K562 (cell line): ENCODE measurements around the gene TEX264. TPM values are rescaled to one million over a fixed set of nuclear protein-coding genes. Genes with fewer than 3 reads are reported as not detected.

ENCODE experiments used
- ARID1B ChIP-seq: fragments of 450-650 bp; IDR thresholded peaks from 2 replicates; pipeline ENCODE4 v1.6.1; 2016; ENCODE audit warnings: antibody characterized with exemption, mild to moderate bottlenecking, inconsistent platforms
- ARID4B ChIP-seq: sonication (generic); formaldehyde crosslinking; IDR thresholded peaks from 2 replicates; pipeline ENCODE4 v1.8.0; 2022; ENCODE audit warnings: mild to moderate bottlenecking, missing genetic modification reagents
- DMBX1 ChIP-seq: fragments of 250-450 bp; sonication (Bioruptor Pico); IDR thresholded peaks from 2 replicates; pipeline ENCODE4 v1.8.0; 2022; ENCODE audit warnings: inconsistent platforms, mild to moderate bottlenecking, moderate library complexity, borderline replicate concordance
- POLR2AphosphoS5 ChIP-seq: IDR thresholded peaks from 2 replicates; pipeline ENCODE4 v1.6.1; 2011; ENCODE audit warnings: mild to moderate bottlenecking, low read depth, low read length, moderate library complexity; ENCODE audit not compliant: control insufficient read depth, insufficient read depth
- RBM34 ChIP-seq: fragments of 200-400 bp; formaldehyde crosslinking; IDR thresholded peaks from 2 replicates; pipeline ENCODE4 v1.6.1; 2018; ENCODE audit warnings: low read length, borderline replicate concordance; ENCODE audit not compliant: insufficient read depth
- SNIP1 ChIP-seq: fragments of 450-650 bp; IDR thresholded peaks from 2 replicates; pipeline ENCODE4 v1.7.1; 2017; ENCODE audit warnings: low read depth, mild to moderate bottlenecking
- TFAM ChIP-seq: fragments of 250-450 bp; sonication (Bioruptor Pico); conservative IDR thresholded peaks from 2 replicates; pipeline ENCODE4 v1.5.0; 2021; ENCODE audit warnings: mild to moderate bottlenecking, moderate library complexity
- ZBTB11 ChIP-seq, 3 experiments: fragments of 200-800 bp in 1 of 3; fragments of 250-450 bp in 1 of 3; fragments of 450-650 bp in 1 of 3; sonication (Bioruptor Pico) in 1 of 3; sonication (Bioruptor generic) in 1 of 3; formaldehyde crosslinking in 1 of 3; IDR thresholded peaks; 2 replicates each; pipeline versions ENCODE4 v1.6.1 to v1.8.0; 2016 to 2022; ENCODE audit warnings: mild to moderate bottlenecking in 2 of 3, missing genetic modification characterization in 2 of 3, missing compliant biosample characterization in 1 of 3, moderate library complexity in 1 of 3
- polyA plus RNA-seq, 8 experiments: library from polyadenylated mRNA; depleted of rRNA in 4 of 8; stranded (reverse) in 5 of 8; unstranded in 3 of 8; fragments of >200 nt; fragmentation: Nextera tagmentation in 2 of 8; fragmentation: Illumina TruSeq in 1 of 8; extraction: Ambion mirVana in 2 of 8; extraction: Trizol in 1 of 8; gene quantifications; 2 replicates each; pipeline versions ENCODE4 v1.2.1 to v1.2.3, GENCODE V29; 2011 to 2014; ENCODE audit warnings: inconsistent platforms in 1 of 8, missing spikeins in 1 of 8
- total RNA-seq, 7 experiments: library from RNA; depleted of rRNA in 6 of 7; stranded (reverse); fragments of >200 nt in 6 of 7; fragmentation: Illumina TruSeq in 2 of 7; extraction: Trizol in 2 of 7; gene quantifications; 2 replicates each; pipeline versions ENCODE4 v1.2.1 to v1.2.3, GENCODE V29; 2011 to 2021; ENCODE audit warnings: low replicate concordance in 1 of 7

Gene TEX264
- total and polyA plus RNA-seq, 9 of the 15 experiments (the other 6 are each of a cell fraction or from before 2014, with no cell fraction given) = 4.1 to 47.0 (median 31.0) TPM

GRCh38 chr3:51684971-51685751, 14.1 kb downstream of the TEX264 start (continued):
- no peak for TF ChIP-seq ZBTB11 (CRISPR knock-in tag; IDR thresholded peaks at IDR 0.05)
- TF ChIP-seq ARID1B = peak; percentile 55; the same call in 1 of the 2 replicates
- TF ChIP-seq RBM34 = no peak
- TF ChIP-seq SNIP1 = no peak
- TF ChIP-seq DMBX1 (CRISPR knock-in tag) = no peak
- TF ChIP-seq ARID4B (CRISPR knock-in tag) = no peak
- TF ChIP-seq TFAM (CRISPR knock-in tag) = no peak
- TF ChIP-seq POLR2AphosphoS5 = no peak
- TF ChIP-seq, all 486 proteins: peak for 8
